Measurements from ENCODE around the gene ITLN2.
"Not testable (repeated sequence)": the region's sequence is repeated elsewhere in the genome, so short reads cannot be mapped to it uniquely, and the experiment has no call there.

Gene ITLN2

GRCh38 chr1:160952129-160952510 lies 2.5 kb downstream of the ITLN2 start:
- DNase-seq: no peak

GRCh38 chr1:160951443-160952128 lies 3.0 kb downstream of the ITLN2 start:
- peak; percentile 89 for DNase-seq

- DNase-seq: no peak
Measured at GRCh38 chr1:160950657-160951056, 4.0 kb downstream of the ITLN2 start.

- DNase-seq: no peak
Measured at GRCh38 chr1:160949881-160950280, 4.7 kb downstream of the ITLN2 start.

- peak; percentile 84 for DNase-seq
Measured at GRCh38 chr1:160949216-160949880, 5.3 kb downstream of the ITLN2 start.

GRCh38 chr1:160947174-160947759 lies 7.3 kb downstream of the ITLN2 start:
- DNase-seq: peak; percentile 28

- not testable (repeated sequence) for DNase-seq
Measured at GRCh38 chr1:160945881-160946280, 8.7 kb downstream of the ITLN2 start.

- DNase-seq: peak; percentile 33
Measured at GRCh38 chr1:160945079-160945478, 9.5 kb downstream of the ITLN2 start.

- DNase-seq: peak; percentile 46
Measured at GRCh38 chr1:160942926-160943325, 11.7 kb downstream of the ITLN2 start.

GRCh38 chr1:160936666-160937065 lies 17.9 kb downstream of the ITLN2 start:
- not testable (repeated sequence) for DNase-seq

GRCh38 chr1:160935527-160936258 lies 18.9 kb downstream of the ITLN2 start:
- no peak for DNase-seq

GRCh38 chr1:160933305-160933704 lies 21.3 kb downstream of the ITLN2 start:
- not testable (repeated sequence) for DNase-seq

- DNase-seq: no peak
Measured at GRCh38 chr1:160925652-160926244, 28.9 kb downstream of the ITLN2 start.

- no peak for DNase-seq
Measured at GRCh38 chr1:160924791-160925651, 29.6 kb downstream of the ITLN2 start.

GRCh38 chr1:160916666-160917065 lies 37.9 kb downstream of the ITLN2 start:
- DNase-seq: no peak

GRCh38 chr1:160913229-160913628 lies 41.4 kb downstream of the ITLN2 start:
- DNase-seq: not testable (repeated sequence)

- no peak for DNase-seq
Measured at GRCh38 chr1:160911925-160912324, 42.7 kb downstream of the ITLN2 start.

GRCh38 chr1:160911441-160911840 lies 43.2 kb downstream of the ITLN2 start:
- peak; percentile 83 for DNase-seq

- DNase-seq: no peak
Measured at GRCh38 chr1:160910170-160910750, 44.3 kb downstream of the ITLN2 start.

GRCh38 chr1:160907976-160908375 lies 46.6 kb downstream of the ITLN2 start:
- peak; percentile 89 for DNase-seq

GRCh38 chr1:160905617-160905989 lies 49.0 kb downstream of the ITLN2 start:
- DNase-seq: no peak

All from hematopoietic multipotent progenitor cell treated with erythropoietin and hydrocortisone succinate and interleukin-3 and kit ligand, for 4 days (in vitro differentiated cells).